Mesothelial cell of epicardium (in vitro differentiated cells): ENCODE results near the gene PPP2R3A. TPM values are rescaled to one million over a fixed set of nuclear protein-coding genes. Genes with fewer than 3 reads are reported as not detected.

Source experiments
- DNase-seq, 2 experiments: peaks; one replicate each; pipeline ENCODE4 v3.0.0; 2021; ENCODE audit warnings: low spot score in 2 of 2; ENCODE audit not compliant: unreplicated experiment in 2 of 2
- H3K27ac Mint-ChIP-seq: 2 replicates; pipeline ENCODE4 v1.8.0; 2021; ENCODE audit warnings: mixed read lengths
- H3K27me3 Mint-ChIP-seq: 2 replicates; pipeline ENCODE4 v1.8.0; 2021; ENCODE audit warnings: low read depth, mixed read lengths
- H3K36me3 Mint-ChIP-seq: 2 replicates; pipeline ENCODE4 v1.8.0; 2021; ENCODE audit warnings: mixed read lengths
- H3K4me1 Mint-ChIP-seq: 2 replicates; pipeline ENCODE4 v1.8.0; 2021; ENCODE audit warnings: mixed read lengths
- H3K4me3 Mint-ChIP-seq: 2 replicates; pipeline ENCODE4 v1.8.0; 2021; ENCODE audit warnings: mild to moderate bottlenecking, moderate library complexity, mixed read lengths
- H3K9me3 Mint-ChIP-seq: 2 replicates; pipeline ENCODE4 v1.8.0; 2021; ENCODE audit warnings: mixed read lengths
- CTCF ChIP-seq: fragments of 200-600 bp; sonication (generic); IDR thresholded peaks from one replicate; pipeline ENCODE4 v1.5.0; 2021; ENCODE audit warnings: antibody characterized with exemption; ENCODE audit not compliant: unreplicated experiment
- total RNA-seq: library from RNA; stranded (reverse); gene quantifications from 3 replicates; pipeline ENCODE4 v1.2.1, GENCODE V29; 2021

Gene PPP2R3A
- total RNA-seq, 1 donor from 2014 or later, result 18.7 TPM

- no peak for DNase-seq
- TF ChIP-seq CTCF, result no peak
- no peaks in the 10 kb centered on the region for H3K27me3 Mint-ChIP-seq
- H3K27ac Mint-ChIP-seq, result no peak overlapping the region
- no peaks in the 10 kb centered on the region for H3K9me3 Mint-ChIP-seq
- H3K4me3 Mint-ChIP-seq, result no peak overlapping the region
- H3K4me1 Mint-ChIP-seq, result no peaks in the 10 kb centered on the region
- peaks cover 13% of the 10 kb centered on the region for H3K36me3 Mint-ChIP-seq
Measured at GRCh38 chr3:136008732-136009470, 43.4 kb downstream of the PPP2R3A start.

- H3K4me3 Mint-ChIP-seq, result no peak overlapping the region
- no peaks in the 10 kb centered on the region for H3K27me3 Mint-ChIP-seq
- no peak for DNase-seq
- peaks cover 19% of the 10 kb centered on the region for H3K4me1 Mint-ChIP-seq
- peaks cover 26% of the 10 kb centered on the region for H3K36me3 Mint-ChIP-seq
- no peak for TF ChIP-seq CTCF
- no peak overlapping the region for H3K27ac Mint-ChIP-seq
- H3K9me3 Mint-ChIP-seq, result peaks cover 24% of the 10 kb centered on the region
Measured at GRCh38 chr3:136018876-136019275, 53.3 kb downstream of the PPP2R3A start.

- H3K27me3 Mint-ChIP-seq, result no peaks in the 10 kb centered on the region
- H3K4me3 Mint-ChIP-seq, result no peak overlapping the region
- H3K27ac Mint-ChIP-seq, result no peak overlapping the region
- H3K4me1 Mint-ChIP-seq, result peaks cover 19% of the 10 kb centered on the region
- H3K36me3 Mint-ChIP-seq, result peaks cover 8% of the 10 kb centered on the region
- no peak for TF ChIP-seq CTCF
- H3K9me3 Mint-ChIP-seq, result peaks cover 3% of the 10 kb centered on the region
- no peak for DNase-seq
Measured at GRCh38 chr3:136021803-136022202, 56.3 kb downstream of the PPP2R3A start.

- H3K9me3 Mint-ChIP-seq, result no peaks in the 10 kb centered on the region
- H3K27me3 Mint-ChIP-seq, result no peaks in the 10 kb centered on the region
- peaks cover 13% of the 10 kb centered on the region for H3K36me3 Mint-ChIP-seq
- peak overlapping the region; percentile 60 for H3K27ac Mint-ChIP-seq
- no peak for DNase-seq
- peaks cover 19% of the 10 kb centered on the region for H3K4me1 Mint-ChIP-seq
- H3K4me3 Mint-ChIP-seq, result no peak overlapping the region
- TF ChIP-seq CTCF, result no peak
Measured at GRCh38 chr3:136022529-136023263, 57.2 kb downstream of the PPP2R3A start.

- DNase-seq, result no peak
- no peak for TF ChIP-seq CTCF
- no peaks in the 10 kb centered on the region for H3K27me3 Mint-ChIP-seq
- H3K36me3 Mint-ChIP-seq, result peaks cover 18% of the 10 kb centered on the region
- no peaks in the 10 kb centered on the region for H3K9me3 Mint-ChIP-seq
- H3K4me3 Mint-ChIP-seq, result no peak overlapping the region
- no peak overlapping the region for H3K27ac Mint-ChIP-seq
- H3K4me1 Mint-ChIP-seq, result peaks cover 19% of the 10 kb centered on the region
Measured at GRCh38 chr3:136023264-136023978, 57.9 kb downstream of the PPP2R3A start.
